Right ventricle myocardium superior (tissue), 1 donor: ENCODE measurements around the gene NRTN. TPM values are rescaled to one million over a fixed set of nuclear protein-coding genes. Genes with fewer than 3 reads are reported as not detected.

Source experiments
- ATAC-seq: fragments of 200-7000 bp; cut with Tn5 transposase; one replicate; pipeline ENCODE4 v1.9.1; 2020; ENCODE audit warnings: mild to moderate bottlenecking; ENCODE audit not compliant: poor library complexity
- DNase-seq: peaks from one replicate; pipeline ENCODE4 v3.0.0-alpha.2; 2020
- intact Hi-C: fragments of 100-400 bp; cut with DNase I; formaldehyde crosslinking; loops from one replicate; pipeline ENCODE4 v1.11.2; 2022
- total RNA-seq: library from RNA; stranded (reverse); fragmentation: NEBNext Ultra II Directional; extraction: Animal tissue kit (Norgen Biotek cat#: 25700); gene quantifications from one replicate; pipeline ENCODE4 v1.2.1, GENCODE V29; 2021
- donor health status: DM: no; HTN: yes; CAD: no; lungs with severe emphysema.

The NRTN gene
- total RNA-seq, 1 donor from 2014 or later: 20.6 TPM

- ATAC-seq (no peak), DNase-seq (no peak)
- intact Hi-C loops: no loop called here
These were observed 73.0 kb downstream of the NRTN start for GRCh38 chr19:5877882-5878281.

Other genes with a start within 250 kb of the NRTN start
- gene TINCR, start 237.1 kb upstream of the NRTN start, total RNA-seq: not detected
- gene SAFB2, start 182.3 kb upstream of the NRTN start, total RNA-seq: 48.7 TPM
- 61.9 TPM for gene SAFB, start 182.0 kb upstream of the NRTN start, total RNA-seq
- gene MICOS13, start 124.6 kb upstream of the NRTN start, total RNA-seq: 165 TPM
- gene HSD11B1L, start 124.0 kb upstream of the NRTN start, total RNA-seq: 3.5 TPM
- 367 TPM for gene RPL36, start 114.8 kb upstream of the NRTN start, total RNA-seq
- gene LONP1, start 84.9 kb upstream of the NRTN start, total RNA-seq: 98.8 TPM
- not detected for gene CATSPERD, start 84.4 kb upstream of the NRTN start, total RNA-seq
- 0.62 TPM for gene PRR22, start 20.3 kb upstream of the NRTN start, total RNA-seq
- gene DUS3L, start 13.9 kb upstream of the NRTN start, total RNA-seq: 12.9 TPM
- not detected for gene FUT6, start 34.6 kb downstream of the NRTN start, total RNA-seq
- gene FUT3, start 46.4 kb downstream of the NRTN start, total RNA-seq: not detected
- gene FUT5, start 65.5 kb downstream of the NRTN start, total RNA-seq: not detected
- 606 TPM for gene NDUFA11, start 98.7 kb downstream of the NRTN start, total RNA-seq
- gene VMAC, start 99.8 kb downstream of the NRTN start, total RNA-seq: 2.1 TPM
- 3.4 TPM for gene CAPS, start 109.2 kb downstream of the NRTN start, total RNA-seq
- 57.4 TPM for gene RANBP3, start 173.1 kb downstream of the NRTN start, total RNA-seq